ENCODE results near the gene SYNJ1.
"Not testable (repeated sequence)": the region's sequence is repeated elsewhere in the genome, so short reads cannot be mapped to it uniquely, and the experiment has no call there.

The SYNJ1 gene, protein sequence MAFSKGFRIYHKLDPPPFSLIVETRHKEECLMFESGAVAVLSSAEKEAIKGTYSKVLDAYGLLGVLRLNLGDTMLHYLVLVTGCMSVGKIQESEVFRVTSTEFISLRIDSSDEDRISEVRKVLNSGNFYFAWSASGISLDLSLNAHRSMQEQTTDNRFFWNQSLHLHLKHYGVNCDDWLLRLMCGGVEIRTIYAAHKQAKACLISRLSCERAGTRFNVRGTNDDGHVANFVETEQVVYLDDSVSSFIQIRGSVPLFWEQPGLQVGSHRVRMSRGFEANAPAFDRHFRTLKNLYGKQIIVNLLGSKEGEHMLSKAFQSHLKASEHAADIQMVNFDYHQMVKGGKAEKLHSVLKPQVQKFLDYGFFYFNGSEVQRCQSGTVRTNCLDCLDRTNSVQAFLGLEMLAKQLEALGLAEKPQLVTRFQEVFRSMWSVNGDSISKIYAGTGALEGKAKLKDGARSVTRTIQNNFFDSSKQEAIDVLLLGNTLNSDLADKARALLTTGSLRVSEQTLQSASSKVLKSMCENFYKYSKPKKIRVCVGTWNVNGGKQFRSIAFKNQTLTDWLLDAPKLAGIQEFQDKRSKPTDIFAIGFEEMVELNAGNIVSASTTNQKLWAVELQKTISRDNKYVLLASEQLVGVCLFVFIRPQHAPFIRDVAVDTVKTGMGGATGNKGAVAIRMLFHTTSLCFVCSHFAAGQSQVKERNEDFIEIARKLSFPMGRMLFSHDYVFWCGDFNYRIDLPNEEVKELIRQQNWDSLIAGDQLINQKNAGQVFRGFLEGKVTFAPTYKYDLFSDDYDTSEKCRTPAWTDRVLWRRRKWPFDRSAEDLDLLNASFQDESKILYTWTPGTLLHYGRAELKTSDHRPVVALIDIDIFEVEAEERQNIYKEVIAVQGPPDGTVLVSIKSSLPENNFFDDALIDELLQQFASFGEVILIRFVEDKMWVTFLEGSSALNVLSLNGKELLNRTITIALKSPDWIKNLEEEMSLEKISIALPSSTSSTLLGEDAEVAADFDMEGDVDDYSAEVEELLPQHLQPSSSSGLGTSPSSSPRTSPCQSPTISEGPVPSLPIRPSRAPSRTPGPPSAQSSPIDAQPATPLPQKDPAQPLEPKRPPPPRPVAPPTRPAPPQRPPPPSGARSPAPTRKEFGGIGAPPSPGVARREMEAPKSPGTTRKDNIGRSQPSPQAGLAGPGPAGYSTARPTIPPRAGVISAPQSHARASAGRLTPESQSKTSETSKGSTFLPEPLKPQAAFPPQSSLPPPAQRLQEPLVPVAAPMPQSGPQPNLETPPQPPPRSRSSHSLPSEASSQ (N-terminal part only)

GRCh38 chr21:32727687-32728455 lies at the start of gene SYNJ1:
TSS of gene SYNJ1 (minus strand) at chr21:32728013. CDS start at chr21:32726895, 1,118 bp downstream.
- DNase-seq (ENCODE audit: low spot score) = peak; percentile 96

DNA sequence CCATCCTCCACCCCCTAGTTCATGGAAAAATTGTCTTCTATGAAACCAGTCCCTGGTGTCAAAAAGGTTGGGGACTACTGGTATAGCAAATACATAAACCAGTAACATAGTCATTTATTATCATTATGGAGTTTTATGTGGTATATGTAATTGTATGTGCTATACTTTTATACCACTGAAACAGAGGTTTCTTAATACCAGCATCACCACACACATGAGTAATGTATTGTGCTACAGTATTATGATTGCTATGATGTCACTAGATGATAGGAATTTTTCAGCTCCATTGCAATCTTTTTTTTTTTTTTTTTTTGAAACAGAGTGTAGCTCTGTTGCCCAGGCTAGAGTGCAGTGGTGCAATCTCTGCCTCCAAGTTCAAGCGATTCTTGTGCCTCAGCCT lies 49.5 kb upstream of the SYNJ1 start:
- DNase-seq (ENCODE audit: low spot score) = no peak

- DNase-seq (ENCODE audit: low spot score) = no peak
Observed at GRCh38 chr21:32776743-32777142, 48.9 kb upstream of the SYNJ1 start.

- not testable (repeated sequence) for DNase-seq (ENCODE audit: low spot score)
Observed at GRCh38 chr21:32773048-32773344, 45.2 kb upstream of the SYNJ1 start.

DNA sequence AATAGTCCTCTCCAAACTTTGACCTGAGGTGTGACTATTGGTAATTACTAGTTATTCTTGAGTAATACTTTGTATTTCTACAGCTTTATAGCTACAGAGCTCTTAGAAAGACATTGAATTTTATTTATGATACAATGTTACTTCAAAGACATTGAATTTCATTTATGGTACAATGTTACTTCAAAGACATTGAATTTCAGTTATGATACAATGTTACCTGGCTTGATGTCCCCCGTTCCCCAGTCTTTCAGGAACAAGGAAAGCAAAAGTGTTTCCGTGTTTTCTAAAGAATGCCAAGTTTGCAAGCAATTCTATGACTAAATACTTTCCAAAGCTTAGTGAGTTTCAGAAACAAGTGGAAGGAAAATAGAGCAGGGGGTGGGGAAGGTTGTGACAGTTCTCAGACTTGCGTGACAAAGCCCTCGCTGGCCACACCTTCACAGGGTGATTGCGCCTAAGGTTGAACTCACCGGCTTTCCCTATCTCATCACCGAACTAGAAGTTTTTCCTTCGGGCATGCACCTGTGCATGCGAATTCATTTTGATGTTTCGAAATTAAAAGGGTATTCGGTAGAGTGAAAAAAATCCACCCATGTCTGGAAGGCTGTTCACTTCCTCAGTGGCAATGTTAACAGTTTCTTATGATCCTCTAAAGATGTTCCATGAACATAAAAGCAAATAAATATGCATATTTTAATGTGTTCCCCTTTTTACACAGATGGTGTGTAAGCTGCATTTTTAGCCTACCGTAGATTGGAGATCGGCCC lies 44.7 kb upstream of the SYNJ1 start:
- DNase-seq (ENCODE audit: low spot score) = peak; percentile 70

GRCh38 chr21:32770871-32771523 lies 43.2 kb upstream of the SYNJ1 start:
- peak; percentile 53 for DNase-seq (ENCODE audit: low spot score)

GRCh38 chr21:32768530-32768929 lies 40.7 kb upstream of the SYNJ1 start:
- DNase-seq (ENCODE audit: low spot score) = no peak

GRCh38 chr21:32765058-32765457 lies 37.2 kb upstream of the SYNJ1 start:
- DNase-seq (ENCODE audit: low spot score) = no peak

- DNase-seq (ENCODE audit: low spot score) = no peak
Observed at GRCh38 chr21:32764186-32764585, 36.4 kb upstream of the SYNJ1 start.

DNA sequence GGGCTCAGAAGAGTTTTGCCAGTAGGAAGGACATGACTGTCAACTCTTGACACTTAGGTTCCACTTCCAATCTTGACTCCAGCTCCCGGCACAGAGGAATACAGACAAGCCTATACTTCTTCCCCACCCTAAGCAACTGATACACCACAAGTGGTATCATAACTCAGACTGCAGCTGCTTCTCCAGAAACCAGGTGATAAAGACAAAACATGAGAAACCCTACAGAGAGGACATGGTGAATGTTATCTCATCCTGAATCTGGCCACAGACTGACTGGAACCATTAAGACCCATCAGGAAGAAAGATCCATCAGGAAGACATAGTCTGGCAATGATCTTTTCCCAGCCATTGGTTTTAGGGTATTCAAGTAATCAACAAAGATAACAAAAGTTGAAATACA lies 30.0 kb upstream of the SYNJ1 start:
- no peak for DNase-seq (ENCODE audit: low spot score)

DNA sequence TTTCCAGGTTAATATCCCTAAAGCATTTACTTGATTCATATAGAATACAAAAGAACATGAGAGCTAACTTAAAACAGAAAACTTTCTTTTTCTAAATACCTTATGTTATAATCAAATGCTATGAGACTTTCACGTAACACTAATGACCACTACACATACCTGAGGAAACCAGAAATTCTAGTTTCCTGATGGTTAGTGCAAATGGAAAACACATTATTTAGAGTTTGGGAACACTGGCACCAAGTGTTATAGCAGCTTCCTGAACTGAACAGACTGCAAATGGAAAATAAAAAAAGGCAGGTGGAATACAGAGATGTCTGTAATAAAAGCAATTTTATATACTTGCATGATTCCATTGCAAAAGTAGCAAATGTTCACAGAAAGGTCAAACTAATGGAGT lies 28.3 kb upstream of the SYNJ1 start:
- DNase-seq (ENCODE audit: low spot score) = no peak

GRCh38 chr21:32753818-32754585 lies 26.2 kb upstream of the SYNJ1 start:
- no peak for DNase-seq (ENCODE audit: low spot score)

DNA sequence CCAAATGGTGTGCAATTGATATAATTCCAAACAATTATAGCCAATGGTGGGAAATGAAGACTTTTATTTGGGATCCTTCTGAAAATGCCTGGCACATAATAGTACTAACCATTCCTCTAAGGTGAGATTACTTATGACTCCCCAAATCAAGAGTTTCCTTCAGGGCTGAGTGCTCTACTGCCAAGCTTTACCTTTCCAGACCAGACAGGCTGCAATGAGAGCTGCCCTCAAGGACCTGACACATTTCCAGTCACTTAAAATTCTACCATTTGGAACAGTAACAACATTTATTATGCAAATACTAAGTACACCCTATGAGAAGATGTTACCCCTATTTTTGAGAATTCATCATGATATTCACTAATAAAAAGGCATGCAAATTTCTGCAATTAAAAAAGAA lies 22.6 kb upstream of the SYNJ1 start:
- no peak for DNase-seq (ENCODE audit: low spot score)

- DNase-seq (ENCODE audit: low spot score) = no peak
Observed at GRCh38 chr21:32749662-32750061, 21.8 kb upstream of the SYNJ1 start.

- DNase-seq (ENCODE audit: low spot score) = no peak
Observed at GRCh38 chr21:32748529-32748928, 20.7 kb upstream of the SYNJ1 start.

DNA sequence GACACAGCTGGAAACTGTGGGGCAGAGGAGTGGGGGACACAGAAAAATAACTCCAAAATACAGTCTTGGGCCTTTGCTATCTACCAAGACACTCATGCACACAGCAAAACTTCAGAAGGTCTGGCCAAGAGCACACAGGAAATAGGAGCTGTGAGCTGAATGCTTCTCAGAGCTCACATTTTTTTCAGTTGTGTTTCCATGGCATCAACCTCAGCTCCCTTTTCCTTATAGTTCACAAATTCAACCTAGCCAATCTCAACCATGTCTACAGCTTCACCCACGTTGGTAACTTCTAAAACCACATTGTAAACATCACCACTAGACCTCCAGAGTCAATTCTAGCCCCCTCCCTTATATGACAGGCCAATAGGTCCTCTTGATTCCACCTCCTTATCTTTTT lies 19.6 kb upstream of the SYNJ1 start:
- DNase-seq (ENCODE audit: low spot score) = no peak

- not testable (repeated sequence) for DNase-seq (ENCODE audit: low spot score)
Observed at GRCh38 chr21:32746711-32747110, 18.9 kb upstream of the SYNJ1 start.

DNA sequence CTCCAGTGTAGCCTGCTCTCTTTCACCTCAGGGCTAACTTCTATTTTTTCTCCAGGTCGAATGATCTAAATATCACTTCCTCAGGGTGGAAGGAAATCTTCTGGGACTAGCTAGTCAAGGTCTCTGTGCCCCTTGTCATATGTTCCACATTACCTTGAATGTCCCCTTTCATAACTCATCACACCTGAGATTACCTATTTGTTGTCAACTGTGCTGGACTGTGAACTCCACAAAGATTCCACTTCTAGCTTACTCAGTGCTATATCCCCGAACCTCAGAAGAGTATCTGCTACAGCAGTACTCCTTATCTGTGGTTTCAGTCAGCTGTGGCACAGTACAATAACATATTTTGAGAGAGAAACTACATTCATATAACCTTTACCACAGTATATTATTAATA lies 14.6 kb upstream of the SYNJ1 start:
- DNase-seq (ENCODE audit: low spot score) = no peak

GRCh38 chr21:32741336-32741735 lies 13.5 kb upstream of the SYNJ1 start:
- DNase-seq (ENCODE audit: low spot score) = no peak

GRCh38 chr21:32739946-32740345 lies 12.1 kb upstream of the SYNJ1 start:
- no peak for DNase-seq (ENCODE audit: low spot score)
